Measurements from ENCODE around the gene LINGO3. TPM values are rescaled to one million over a fixed set of nuclear protein-coding genes. Genes with fewer than 3 reads are reported as not detected.
A peak's percentile ranks its signal among the peaks of the same experiment; 100 is the strongest.

Gene LINGO3
- total RNA-seq, 1 donor = not detected

DNA sequence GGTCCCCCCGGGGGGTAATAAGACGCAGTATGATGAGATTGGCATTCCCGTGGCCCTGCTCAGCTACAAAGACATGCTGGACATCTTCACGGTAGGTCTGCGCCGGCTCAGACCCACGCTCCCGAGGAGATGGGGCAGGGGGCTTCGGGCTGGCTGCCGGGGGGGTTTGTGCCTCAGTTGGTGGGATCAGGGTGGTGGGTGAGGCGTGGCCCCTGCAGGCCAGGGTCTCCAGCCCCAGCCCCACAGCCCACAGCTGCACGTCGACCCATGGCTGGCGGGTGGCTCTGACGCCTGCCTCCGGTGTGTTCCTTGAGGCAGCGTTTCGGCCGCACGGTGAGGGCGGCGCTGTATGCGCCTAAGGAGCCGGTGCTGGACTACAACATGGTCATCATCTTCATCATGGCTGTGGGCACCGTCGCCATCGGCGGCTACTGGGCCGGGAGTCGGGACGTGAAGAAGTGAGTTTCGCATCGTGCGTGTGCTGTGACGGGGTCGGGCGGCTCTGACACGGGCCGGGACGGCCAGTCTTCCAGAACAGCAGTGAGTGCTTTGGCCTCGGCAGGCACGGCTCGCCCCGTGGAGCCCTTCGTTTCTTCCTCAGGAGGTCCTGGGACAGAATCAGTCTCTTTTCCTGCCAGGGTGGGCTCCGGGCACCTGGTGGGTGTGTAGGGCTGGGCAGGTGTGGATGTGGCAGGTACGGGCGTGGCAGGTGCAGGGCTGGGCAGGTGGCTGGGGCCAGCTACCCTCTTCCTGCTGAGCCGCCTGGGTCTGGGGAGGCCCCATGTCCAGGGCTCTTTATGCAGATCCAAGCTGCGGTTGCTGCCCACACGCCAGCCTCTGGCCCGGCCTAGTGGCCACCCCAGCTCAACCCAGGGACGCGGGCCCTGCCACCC, 31.0 kb upstream of the LINGO3 start:
- H3K4me3 ChIP-seq (ENCODE audit: low read depth, low read length) = no peak overlapping the region
- TF ChIP-seq, protein P1, sequence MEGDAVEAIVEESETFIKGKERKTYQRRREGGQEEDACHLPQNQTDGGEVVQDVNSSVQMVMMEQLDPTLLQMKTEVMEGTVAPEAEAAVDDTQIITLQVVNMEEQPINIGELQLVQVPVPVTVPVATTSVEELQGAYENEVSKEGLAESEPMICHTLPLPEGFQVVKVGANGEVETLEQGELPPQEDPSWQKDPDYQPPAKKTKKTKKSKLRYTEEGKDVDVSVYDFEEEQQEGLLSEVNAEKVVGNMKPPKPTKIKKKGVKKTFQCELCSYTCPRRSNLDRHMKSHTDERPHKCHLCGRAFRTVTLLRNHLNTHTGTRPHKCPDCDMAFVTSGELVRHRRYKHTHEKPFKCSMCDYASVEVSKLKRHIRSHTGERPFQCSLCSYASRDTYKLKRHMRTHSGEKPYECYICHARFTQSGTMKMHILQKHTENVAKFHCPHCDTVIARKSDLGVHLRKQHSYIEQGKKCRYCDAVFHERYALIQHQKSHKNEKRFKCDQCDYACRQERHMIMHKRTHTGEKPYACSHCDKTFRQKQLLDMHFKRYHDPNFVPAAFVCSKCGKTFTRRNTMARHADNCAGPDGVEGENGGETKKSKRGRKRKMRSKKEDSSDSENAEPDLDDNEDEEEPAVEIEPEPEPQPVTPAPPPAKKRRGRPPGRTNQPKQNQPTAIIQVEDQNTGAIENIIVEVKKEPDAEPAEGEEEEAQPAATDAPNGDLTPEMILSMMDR (IDR thresholded peaks at IDR 0.05; ENCODE audit: insufficient read depth, low read length) = no peak
- no peak for DNase-seq (ENCODE audit: low read depth)

DNA sequence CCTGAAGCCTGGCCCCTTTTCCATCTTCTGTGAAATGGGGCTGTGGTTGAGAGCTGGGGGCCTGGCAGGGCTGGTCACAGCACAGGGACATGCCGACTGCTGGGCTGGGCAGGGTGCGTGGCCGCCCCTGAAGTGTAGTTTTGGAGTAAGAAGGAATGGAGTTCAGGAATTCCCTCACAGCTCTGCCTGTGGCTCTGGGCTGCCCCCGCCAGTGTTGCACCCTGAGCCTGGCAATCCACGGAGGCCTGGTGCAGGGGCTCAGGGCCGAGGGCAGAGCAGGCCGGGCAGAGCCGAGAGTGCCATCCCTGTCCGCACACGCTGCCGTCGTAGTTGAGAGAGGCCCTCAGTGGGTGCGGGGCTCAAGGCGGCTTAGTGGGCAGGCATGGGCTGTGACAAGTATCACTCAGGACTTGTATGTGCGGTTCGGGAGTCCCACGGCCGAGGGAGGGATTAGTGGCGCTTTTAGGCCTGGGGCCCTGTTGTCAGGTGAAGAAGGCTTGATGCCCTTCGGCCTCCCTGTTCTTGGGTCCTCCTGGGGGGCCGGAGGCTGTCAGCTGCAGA, 30.2 kb upstream of the LINGO3 start:
- no peak overlapping the region for H3K4me3 ChIP-seq (ENCODE audit: low read depth, low read length)
- no peak for DNase-seq (ENCODE audit: low read depth)
- TF ChIP-seq, protein P1 (IDR thresholded peaks at IDR 0.05; ENCODE audit: insufficient read depth, low read length) = no peak

DNA sequence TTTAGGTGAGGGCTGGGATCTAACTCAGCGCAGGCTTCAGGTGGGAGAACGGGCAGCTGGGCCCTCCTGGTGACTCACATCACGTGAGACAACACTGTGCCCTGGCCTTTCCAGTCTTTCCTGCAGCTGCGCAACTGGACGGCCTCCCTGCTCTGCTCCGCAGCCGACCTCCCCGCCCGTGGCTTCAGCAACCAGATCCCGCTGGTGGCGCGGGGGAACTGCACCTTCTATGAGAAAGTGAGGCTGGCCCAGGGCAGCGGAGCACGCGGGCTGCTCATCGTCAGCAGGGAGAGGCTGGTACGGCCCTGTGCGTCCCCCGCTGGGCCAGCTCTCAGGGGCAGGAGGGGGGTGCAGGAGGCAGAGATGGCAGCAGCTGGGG, 29.4 kb upstream of the LINGO3 start:
- TF ChIP-seq, protein P1 (IDR thresholded peaks at IDR 0.05; ENCODE audit: insufficient read depth, low read length) = peak; percentile 55
- no peak overlapping the region for H3K4me3 ChIP-seq (ENCODE audit: low read depth, low read length)
- peak; percentile 62 for DNase-seq (ENCODE audit: low read depth)

DNA sequence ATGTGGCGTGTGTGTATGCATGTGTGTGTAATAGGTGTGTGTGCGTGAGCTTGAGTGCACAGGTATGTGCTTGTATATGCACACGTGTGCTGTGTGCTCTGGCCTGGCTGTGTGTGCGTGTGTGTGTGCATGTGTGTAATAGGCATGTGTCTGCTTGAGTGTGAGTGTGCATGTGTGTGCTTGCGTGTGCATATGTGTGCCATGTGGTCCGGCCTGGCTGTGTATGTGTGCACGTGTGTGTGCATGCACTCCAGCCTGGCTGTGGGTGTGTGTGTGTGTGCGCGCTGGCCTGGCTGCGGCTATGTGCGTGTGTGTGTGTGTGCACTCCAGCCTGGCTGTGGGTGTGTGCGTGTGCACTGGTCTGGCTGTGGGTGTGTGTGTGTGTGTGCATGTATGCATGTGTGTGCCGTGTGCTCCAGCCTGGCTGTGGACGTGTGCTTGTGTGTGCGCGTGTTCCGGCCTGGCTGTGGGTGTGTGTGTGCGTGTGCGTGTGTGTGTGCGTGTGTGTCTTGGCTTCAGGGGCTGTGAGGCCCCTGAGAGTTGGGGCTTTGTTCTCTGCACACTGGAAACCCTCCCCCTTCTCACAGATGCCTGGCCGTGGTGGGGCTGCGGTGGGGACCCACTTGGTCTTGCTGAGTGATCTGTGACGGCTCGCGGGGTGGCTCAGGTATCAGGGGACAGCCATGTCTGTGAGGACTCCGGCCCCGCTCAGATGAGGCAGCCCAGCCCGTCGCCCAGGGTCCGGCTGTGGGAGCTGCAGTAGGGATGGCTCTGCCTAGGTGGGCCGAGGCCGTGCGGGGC, 28.8 kb upstream of the LINGO3 start:
- no peak overlapping the region for H3K4me3 ChIP-seq (ENCODE audit: low read depth, low read length)
- DNase-seq (ENCODE audit: low read depth) = no peak
- TF ChIP-seq, protein P1 (IDR thresholded peaks at IDR 0.05; ENCODE audit: insufficient read depth, low read length) = no peak

DNA sequence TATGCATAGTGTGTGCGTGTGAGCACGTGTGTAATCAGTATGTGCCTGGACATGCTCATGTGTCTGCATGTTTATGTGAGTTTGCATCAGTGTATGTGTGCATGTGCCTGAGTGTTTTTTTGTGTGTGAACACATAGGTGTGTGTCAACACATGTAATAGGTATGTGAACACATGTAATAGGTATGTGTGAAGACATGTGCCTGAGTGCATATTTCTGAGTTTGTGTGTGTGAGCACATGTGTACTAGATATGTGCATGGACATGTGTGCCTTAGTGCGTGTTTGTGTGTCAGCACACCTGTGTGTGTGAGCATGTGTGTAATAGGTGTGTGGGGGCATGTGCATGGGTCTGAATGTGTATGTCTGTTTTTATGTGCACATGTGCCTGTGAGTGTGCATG, 27.9 kb upstream of the LINGO3 start:
- no peak for DNase-seq (ENCODE audit: low read depth)
- TF ChIP-seq, protein P1 (IDR thresholded peaks at IDR 0.05; ENCODE audit: insufficient read depth, low read length) = no peak
- H3K4me3 ChIP-seq (ENCODE audit: low read depth, low read length) = no peak overlapping the region

DNA sequence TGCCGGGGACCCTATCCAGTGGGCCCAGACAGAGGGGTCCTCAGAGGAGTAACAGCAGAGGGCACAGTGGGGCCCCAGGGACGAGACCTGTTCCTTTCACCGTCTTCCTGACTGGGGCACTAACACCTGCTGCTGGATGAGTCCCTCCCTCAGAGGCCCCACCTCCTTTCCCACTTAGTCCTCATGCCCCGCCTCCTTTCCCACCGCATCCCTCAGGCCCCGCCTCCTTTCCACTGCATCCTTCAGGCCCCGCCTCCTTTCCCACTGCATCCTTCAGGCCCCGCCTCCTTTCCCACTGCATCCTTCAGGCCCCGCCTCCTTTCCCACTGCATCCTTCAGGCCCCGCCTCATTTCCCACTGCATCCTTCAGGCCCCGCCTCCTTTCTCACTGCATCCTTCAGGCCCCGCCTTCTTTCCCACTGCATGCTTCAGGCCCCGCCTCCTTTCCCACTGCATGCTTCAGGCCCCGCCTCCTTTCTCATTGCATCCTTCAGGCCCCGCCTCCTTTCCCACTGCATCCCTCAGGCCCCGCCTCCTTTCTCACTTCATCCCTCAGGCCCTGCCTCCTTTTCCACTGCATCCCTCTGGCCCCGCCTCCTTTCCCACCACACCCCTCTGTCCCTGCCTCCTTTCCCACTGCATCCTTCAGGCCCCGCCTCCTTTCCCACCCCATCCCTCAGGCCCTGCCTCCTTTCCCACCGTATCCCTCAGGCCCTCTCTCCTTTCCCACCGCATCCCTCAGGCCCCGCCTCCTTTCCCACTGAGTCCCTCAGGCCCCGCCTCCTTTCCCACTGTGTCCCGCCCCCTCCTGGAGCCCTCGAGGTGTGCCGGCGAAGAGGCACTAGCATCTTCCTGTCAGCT, 27.3 kb upstream of the LINGO3 start:
- DNase-seq (ENCODE audit: low read depth) = no peak

More for the DNA sequence above, 27.3 kb upstream of the LINGO3 start:
- TF ChIP-seq, protein P1 (IDR thresholded peaks at IDR 0.05; ENCODE audit: insufficient read depth, low read length) = no peak
- H3K4me3 ChIP-seq (ENCODE audit: low read depth, low read length) = no peak overlapping the region
